SK-N-SH (cell line): Measurements from ENCODE around the gene TICRR.

Experiments
- EP300 ChIP-seq, 2 experiments: IDR thresholded peaks; 2 replicates each; pipeline versions ENCODE4 v1.4.0 to v1.6.1; 2012; ENCODE audit warnings: borderline replicate concordance in 1 of 2, low read depth in 1 of 2, low read length in 1 of 2
- GATA2 ChIP-seq: sonication (generic); formaldehyde crosslinking; IDR thresholded peaks from 2 replicates; pipeline ENCODE4 v1.5.0; 2020; ENCODE audit warnings: mild to moderate bottlenecking, missing genetic modification reagents
- IRF3 ChIP-seq: fragments of 150-350 bp; IDR thresholded peaks from 2 replicates; pipeline ENCODE4 v1.6.1; 2016; ENCODE audit warnings: mild to moderate bottlenecking, low read depth, low read length
- NFIC ChIP-seq: IDR thresholded peaks from 2 replicates; pipeline ENCODE4 v1.4.0; 2012; ENCODE audit warnings: borderline replicate concordance
- PBX3 ChIP-seq: IDR thresholded peaks from 2 replicates; pipeline ENCODE4; 2012
- POLR2AphosphoS5 ChIP-seq: IDR thresholded peaks from 2 replicates; pipeline ENCODE4 v1.6.1; 2012; ENCODE audit warnings: low read depth, low read length
- RAD21 ChIP-seq: IDR thresholded peaks from 2 replicates; pipeline ENCODE4 v1.6.1; 2012; ENCODE audit warnings: mild to moderate bottlenecking, low read length
- SIN3A ChIP-seq: IDR thresholded peaks from 2 replicates; pipeline ENCODE4 v1.6.1; 2012; ENCODE audit warnings: low read depth, mild to moderate bottlenecking, low read length, moderate library complexity, borderline replicate concordance
- SMC3 ChIP-seq: IDR thresholded peaks from 2 replicates; pipeline ENCODE4 v1.6.1; 2012; ENCODE audit warnings: low read depth, low read length, improper control_type of control experiment
- TAF1 ChIP-seq: IDR thresholded peaks from 2 replicates; pipeline ENCODE4 v1.6.1; 2012; ENCODE audit warnings: low read depth, mild to moderate bottlenecking, low read length, moderate library complexity, borderline replicate concordance
- TF ChIP-seq, protein P1 (sequence below): fragments of 200-600 bp; sonication (generic); IDR thresholded peaks from 2 replicates; pipeline ENCODE4 v1.6.1; 2017; ENCODE audit warnings: antibody characterized with exemption, mild to moderate bottlenecking, moderate library complexity
- TF ChIP-seq, protein P2 (sequence below): IDR thresholded peaks from 2 replicates; pipeline ENCODE4 v1.6.1; 2012; ENCODE audit warnings: mild to moderate bottlenecking, low read depth, low read length, moderate library complexity
- TF ChIP-seq, protein P3 (sequence below): IDR thresholded peaks from 2 replicates; pipeline ENCODE4 v1.4.0; 2012; ENCODE audit warnings: low read depth
- TF ChIP-seq, protein P4 (sequence below): IDR thresholded peaks from 2 replicates; pipeline ENCODE4 v1.4.0; 2012; ENCODE audit warnings: low read depth, borderline replicate concordance

GRCh38 chr15:89666184-89666857, 91.1 kb downstream of the TICRR start:
- TF ChIP-seq, protein P1, sequence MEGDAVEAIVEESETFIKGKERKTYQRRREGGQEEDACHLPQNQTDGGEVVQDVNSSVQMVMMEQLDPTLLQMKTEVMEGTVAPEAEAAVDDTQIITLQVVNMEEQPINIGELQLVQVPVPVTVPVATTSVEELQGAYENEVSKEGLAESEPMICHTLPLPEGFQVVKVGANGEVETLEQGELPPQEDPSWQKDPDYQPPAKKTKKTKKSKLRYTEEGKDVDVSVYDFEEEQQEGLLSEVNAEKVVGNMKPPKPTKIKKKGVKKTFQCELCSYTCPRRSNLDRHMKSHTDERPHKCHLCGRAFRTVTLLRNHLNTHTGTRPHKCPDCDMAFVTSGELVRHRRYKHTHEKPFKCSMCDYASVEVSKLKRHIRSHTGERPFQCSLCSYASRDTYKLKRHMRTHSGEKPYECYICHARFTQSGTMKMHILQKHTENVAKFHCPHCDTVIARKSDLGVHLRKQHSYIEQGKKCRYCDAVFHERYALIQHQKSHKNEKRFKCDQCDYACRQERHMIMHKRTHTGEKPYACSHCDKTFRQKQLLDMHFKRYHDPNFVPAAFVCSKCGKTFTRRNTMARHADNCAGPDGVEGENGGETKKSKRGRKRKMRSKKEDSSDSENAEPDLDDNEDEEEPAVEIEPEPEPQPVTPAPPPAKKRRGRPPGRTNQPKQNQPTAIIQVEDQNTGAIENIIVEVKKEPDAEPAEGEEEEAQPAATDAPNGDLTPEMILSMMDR = no peak
- TF ChIP-seq POLR2AphosphoS5 (no peak), RAD21 (no peak), PBX3 (no peak), SMC3 (no peak), SIN3A (no peak), IRF3 (no peak), TAF1 (no peak), GATA2 (no peak), NFIC (no peak), EP300 (IDR thresholded peaks at IDR 0.05; ENCODE audit: borderline replicate concordance in 1 of 2, low read depth in 1 of 2, low read length in 1 of 2) (no peak)
- TF ChIP-seq, protein P2, sequence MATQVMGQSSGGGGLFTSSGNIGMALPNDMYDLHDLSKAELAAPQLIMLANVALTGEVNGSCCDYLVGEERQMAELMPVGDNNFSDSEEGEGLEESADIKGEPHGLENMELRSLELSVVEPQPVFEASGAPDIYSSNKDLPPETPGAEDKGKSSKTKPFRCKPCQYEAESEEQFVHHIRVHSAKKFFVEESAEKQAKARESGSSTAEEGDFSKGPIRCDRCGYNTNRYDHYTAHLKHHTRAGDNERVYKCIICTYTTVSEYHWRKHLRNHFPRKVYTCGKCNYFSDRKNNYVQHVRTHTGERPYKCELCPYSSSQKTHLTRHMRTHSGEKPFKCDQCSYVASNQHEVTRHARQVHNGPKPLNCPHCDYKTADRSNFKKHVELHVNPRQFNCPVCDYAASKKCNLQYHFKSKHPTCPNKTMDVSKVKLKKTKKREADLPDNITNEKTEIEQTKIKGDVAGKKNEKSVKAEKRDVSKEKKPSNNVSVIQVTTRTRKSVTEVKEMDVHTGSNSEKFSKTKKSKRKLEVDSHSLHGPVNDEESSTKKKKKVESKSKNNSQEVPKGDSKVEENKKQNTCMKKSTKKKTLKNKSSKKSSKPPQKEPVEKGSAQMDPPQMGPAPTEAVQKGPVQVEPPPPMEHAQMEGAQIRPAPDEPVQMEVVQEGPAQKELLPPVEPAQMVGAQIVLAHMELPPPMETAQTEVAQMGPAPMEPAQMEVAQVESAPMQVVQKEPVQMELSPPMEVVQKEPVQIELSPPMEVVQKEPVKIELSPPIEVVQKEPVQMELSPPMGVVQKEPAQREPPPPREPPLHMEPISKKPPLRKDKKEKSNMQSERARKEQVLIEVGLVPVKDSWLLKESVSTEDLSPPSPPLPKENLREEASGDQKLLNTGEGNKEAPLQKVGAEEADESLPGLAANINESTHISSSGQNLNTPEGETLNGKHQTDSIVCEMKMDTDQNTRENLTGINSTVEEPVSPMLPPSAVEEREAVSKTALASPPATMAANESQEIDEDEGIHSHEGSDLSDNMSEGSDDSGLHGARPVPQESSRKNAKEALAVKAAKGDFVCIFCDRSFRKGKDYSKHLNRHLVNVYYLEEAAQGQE = no peak
- TF ChIP-seq, protein P3, sequence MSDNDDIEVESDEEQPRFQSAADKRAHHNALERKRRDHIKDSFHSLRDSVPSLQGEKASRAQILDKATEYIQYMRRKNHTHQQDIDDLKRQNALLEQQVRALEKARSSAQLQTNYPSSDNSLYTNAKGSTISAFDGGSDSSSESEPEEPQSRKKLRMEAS = no peak
- TF ChIP-seq, protein P4, sequence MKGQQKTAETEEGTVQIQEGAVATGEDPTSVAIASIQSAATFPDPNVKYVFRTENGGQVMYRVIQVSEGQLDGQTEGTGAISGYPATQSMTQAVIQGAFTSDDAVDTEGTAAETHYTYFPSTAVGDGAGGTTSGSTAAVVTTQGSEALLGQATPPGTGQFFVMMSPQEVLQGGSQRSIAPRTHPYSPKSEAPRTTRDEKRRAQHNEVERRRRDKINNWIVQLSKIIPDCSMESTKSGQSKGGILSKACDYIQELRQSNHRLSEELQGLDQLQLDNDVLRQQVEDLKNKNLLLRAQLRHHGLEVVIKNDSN = no peak
